SK-N-MC (cell line): Measurements from ENCODE around the gene SETD9.

Source experiments
- EZH2 ChIP-seq: fragments of 200-600 bp; sonication (generic); IDR thresholded peaks from one replicate; pipeline ENCODE4 v1.6.1; 2017; ENCODE audit warnings: antibody characterized with exemption
- FOXP2 ChIP-seq: optimal IDR thresholded peaks from 2 replicates; pipeline ENCODE3; 2011; ENCODE audit warnings: mild to moderate bottlenecking, moderate library complexity; ENCODE audit not compliant: insufficient read depth; ENCODE audit errors: extremely low read length, control extremely low read depth
- POLR2AphosphoS5 ChIP-seq: IDR thresholded peaks from 2 replicates; pipeline ENCODE4 v1.6.1; 2012; ENCODE audit warnings: mild to moderate bottlenecking, low read depth, low read length, borderline replicate concordance

GRCh38 chr5:56947052-56947451, 37.7 kb downstream of the SETD9 start:
- TF ChIP-seq POLR2AphosphoS5 (no peak), EZH2 (no peak), FOXP2 (no peak)
